ENCODE data around the gene ANK3.

GRCh38 chr10:60340973-60341372 is 48.7 kb downstream of the ANK3 start:
- TF ChIP-seq EZH2 (IDR thresholded peaks at IDR 0.05; ENCODE audit: low read depth, unreplicated experiment) (no peak), POLR2AphosphoS5 (IDR thresholded peaks at IDR 0.05; ENCODE audit: low read depth) (no peak), EZH2phosphoT487 (IDR thresholded peaks at IDR 0.05; ENCODE audit: unreplicated experiment) (no peak), REST (IDR thresholded peaks at IDR 0.05; ENCODE audit: unreplicated experiment) (no peak), JUNB (IDR thresholded peaks at IDR 0.05; ENCODE audit: unreplicated experiment) (no peak), CREB1 (CRISPR knock-in tag; IDR thresholded peaks at IDR 0.05; ENCODE audit: low read depth) (no peak), NANOG (IDR thresholded peaks at IDR 0.05; ENCODE audit: borderline replicate concordance) (no peak), ZNF114 (CRISPR knock-in tag; IDR thresholded peaks at IDR 0.05) (no peak), ZNF331 (CRISPR knock-in tag; IDR thresholded peaks at IDR 0.05; ENCODE audit: low read depth) (no peak), ETS1 (IDR thresholded peaks at IDR 0.05) (no peak), STAT1 (IDR thresholded peaks at IDR 0.05; ENCODE audit: unreplicated experiment) (no peak)
- TF ChIP-seq, protein P1, sequence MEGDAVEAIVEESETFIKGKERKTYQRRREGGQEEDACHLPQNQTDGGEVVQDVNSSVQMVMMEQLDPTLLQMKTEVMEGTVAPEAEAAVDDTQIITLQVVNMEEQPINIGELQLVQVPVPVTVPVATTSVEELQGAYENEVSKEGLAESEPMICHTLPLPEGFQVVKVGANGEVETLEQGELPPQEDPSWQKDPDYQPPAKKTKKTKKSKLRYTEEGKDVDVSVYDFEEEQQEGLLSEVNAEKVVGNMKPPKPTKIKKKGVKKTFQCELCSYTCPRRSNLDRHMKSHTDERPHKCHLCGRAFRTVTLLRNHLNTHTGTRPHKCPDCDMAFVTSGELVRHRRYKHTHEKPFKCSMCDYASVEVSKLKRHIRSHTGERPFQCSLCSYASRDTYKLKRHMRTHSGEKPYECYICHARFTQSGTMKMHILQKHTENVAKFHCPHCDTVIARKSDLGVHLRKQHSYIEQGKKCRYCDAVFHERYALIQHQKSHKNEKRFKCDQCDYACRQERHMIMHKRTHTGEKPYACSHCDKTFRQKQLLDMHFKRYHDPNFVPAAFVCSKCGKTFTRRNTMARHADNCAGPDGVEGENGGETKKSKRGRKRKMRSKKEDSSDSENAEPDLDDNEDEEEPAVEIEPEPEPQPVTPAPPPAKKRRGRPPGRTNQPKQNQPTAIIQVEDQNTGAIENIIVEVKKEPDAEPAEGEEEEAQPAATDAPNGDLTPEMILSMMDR (conservative IDR thresholded peaks at IDR 0.05; ENCODE audit: low read depth in 2 of 2): no peak

Data from GM23338 (cell line).